ENCODE measurements around the gene AMPH.
"Not testable (repeated sequence)": the region's sequence is repeated elsewhere in the genome, so short reads cannot be mapped to it uniquely, and the experiment has no call there.

The AMPH gene

DNA sequence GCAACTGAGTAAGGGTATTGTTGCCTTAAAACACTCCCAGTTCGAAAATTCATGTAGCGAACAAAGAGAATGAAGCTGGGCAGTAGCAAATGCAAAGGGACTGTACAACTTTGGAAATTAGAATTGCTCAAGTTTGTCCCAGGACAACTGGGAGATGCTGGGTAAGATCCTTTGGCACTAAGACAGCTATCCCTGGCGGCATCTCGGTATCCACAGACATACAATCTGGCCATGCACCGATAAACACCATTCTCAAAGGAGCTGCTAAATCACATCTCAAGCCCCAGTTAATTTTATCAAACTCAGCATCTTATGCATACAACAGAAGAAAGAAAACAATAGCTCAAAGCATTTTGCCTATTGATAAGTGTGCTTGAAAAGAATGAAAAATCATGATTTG, 177.3 kb downstream of the AMPH start:
- DNase-seq, result no peak

- no peak for DNase-seq
These were observed 178.0 kb downstream of the AMPH start for GRCh38 chr7:38453168-38453567.

DNA sequence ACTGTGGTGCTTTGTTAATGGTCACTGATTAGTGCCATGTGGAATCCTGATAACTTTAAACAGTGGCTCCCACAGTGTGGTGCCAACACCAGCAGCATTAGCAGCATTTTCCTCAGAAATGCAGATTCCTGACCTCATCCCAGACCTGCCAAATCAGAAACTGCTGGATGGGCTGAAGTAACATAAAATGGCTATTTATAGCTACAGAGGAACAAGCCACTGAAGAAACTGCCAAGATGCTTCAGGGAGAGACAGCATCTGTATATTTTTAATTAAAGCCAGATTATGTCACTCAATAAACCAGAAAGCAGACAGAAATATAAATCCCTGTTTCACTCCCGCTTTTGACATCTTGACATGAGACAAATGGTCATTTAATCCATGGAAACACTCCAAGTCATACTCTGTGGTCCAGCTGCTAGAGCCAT, 178.5 kb downstream of the AMPH start:
- DNase-seq, result no peak

DNA sequence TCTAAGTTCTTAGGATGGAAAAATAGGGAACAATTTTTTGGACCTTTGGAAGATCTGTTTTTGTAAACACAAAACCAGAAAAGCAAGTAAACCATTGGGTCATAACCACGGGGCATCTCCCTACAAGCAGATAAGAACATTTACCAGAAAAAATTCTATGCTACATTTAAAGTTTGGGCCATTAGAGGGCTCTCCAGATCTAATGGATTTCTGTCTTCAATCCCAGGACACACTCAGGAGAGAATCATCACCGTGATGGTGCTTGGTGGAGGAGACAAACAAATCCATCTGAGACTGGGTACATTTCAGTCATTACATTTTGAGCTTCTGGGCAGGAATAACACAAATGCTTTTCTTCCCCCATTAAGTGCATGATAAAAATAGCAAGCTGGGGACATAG, 179.3 kb downstream of the AMPH start:
- peak; percentile 66 for DNase-seq

GRCh38 chr7:38448584-38449234, 182.5 kb downstream of the AMPH start:
- no peak for DNase-seq

GRCh38 chr7:38448054-38448453, 183.1 kb downstream of the AMPH start:
- no peak for DNase-seq

GRCh38 chr7:38438970-38439369, 192.2 kb downstream of the AMPH start:
- no peak for DNase-seq

DNA sequence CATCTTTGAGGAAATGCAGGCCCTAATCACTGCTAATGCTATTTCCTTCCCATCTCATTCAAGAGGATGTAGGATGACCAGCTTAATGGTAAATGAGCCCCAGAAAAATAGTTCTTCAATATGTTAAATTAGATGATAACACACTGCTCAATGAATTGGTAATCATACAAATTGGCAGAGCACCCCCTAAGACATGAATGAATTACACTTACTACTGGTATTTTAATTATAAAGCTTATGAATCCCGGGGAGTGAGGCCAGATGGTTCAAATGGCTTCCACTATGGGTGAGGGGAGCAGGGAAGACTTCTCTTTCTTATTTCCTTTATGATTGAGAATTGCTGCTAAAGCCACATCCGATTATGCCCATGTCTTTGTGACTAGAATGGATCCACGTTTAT, 198.5 kb downstream of the AMPH start:
- DNase-seq, result no peak

DNA sequence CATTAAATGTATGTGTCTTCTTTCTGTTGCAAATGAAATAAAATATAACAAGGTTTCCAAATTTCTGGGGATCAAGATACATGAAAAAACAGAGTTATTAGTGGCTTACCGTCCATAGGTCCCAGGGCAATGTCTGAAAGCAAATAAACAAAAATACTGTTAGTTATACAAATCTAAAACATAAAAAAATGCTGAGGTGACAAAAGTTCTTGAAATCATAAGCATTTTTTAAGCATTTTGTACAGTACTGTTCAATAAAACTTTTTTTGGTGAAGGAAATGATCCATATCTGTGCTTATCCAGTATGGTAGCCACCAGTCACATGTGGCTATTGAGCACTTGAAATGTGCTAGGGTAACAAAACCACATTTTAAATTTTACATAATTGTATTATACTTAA, 199.1 kb downstream of the AMPH start:
- no peak for DNase-seq

DNA sequence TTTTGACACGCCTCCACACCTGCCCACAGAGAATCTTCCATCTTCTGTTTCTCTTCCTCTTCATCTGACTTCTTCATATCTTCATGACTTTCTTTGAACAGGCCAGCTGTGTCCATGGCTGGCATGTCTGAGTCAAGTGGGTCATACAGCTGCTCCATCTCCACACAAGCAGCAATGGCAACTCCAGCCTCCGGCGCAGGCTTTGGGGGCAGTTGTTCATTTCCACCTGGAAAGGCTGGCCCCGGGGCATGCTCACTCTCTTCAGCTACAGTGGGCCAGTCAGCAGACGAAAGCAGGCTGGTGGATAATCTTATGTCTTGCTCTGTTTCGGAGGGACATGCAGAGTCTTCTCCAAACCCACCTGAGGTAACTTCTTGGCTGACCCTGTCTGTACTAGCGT, 202.1 kb downstream of the AMPH start:
- no peak for DNase-seq

DNA sequence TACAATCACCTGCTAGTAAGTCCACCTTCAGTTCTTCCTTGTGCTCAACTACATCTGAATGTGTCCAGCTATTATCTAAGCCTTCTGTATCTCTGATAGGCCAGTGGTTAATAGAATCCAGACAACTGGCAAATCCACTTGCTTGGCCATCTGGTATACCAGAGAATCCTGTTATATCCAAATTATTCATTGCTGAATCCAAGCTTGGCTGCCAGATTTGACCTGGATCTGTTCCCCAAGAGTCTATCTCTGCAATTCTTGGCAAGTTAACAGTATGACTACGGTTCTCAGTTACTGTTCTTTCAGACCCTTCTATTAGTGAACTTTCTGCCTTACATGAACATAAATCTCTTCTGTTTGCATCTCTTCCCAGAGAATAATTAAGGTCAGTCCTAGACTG, 203.1 kb downstream of the AMPH start:
- DNase-seq, result no peak

DNA sequence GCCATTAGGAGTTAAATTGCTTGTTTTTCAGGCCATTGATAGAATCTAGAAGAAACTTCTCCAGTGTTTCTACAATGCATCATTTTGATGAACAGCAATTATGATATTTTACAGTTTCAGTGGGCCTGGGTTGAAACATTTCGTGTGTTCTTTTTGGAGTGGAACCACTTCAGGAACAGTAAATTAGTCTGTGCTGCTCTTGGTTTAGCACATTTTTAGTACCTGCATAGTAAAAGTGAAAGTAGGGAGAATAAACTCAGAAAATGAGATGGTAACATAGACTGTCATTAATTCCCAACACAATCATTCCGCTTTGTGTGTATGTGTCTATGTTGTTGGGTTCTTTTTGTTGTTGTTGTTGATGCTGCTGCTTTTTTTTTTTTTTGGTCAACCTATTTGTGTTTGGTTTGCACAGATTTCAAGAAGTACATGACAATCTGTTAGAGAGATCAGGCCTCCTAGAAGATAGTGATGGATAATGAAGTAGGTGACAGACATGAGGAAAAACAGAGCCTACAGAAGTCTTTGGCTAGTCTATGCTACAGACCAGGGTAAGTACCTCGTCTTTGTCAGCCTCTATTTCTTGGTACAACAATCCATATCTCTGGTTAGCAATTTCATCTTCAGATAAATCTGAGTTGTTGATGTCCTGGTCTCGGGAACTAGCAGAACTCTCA, 203.8 kb downstream of the AMPH start:
- no peak for DNase-seq

DNA sequence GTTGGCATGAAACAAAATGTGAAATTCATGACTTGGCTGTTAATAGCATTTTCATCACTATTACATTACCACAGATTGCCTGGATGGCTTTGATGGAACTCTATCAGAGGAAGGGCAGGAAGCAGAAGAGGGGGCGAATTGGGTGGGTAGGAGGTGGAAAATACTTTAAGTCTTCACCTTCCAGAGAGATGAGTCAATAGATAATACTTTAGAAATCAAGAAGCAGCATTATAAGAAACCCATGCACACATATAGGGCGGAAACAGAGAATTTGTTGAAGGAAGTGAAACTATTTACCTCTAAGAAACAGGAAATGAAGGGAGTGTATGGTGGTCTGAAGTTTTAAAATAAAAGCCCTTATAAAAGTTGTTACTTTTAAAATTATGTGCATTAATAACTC, 205.7 kb downstream of the AMPH start:
- no peak for DNase-seq

- no peak for DNase-seq
These were observed 206.3 kb downstream of the AMPH start for GRCh38 chr7:38424750-38425463.

DNA sequence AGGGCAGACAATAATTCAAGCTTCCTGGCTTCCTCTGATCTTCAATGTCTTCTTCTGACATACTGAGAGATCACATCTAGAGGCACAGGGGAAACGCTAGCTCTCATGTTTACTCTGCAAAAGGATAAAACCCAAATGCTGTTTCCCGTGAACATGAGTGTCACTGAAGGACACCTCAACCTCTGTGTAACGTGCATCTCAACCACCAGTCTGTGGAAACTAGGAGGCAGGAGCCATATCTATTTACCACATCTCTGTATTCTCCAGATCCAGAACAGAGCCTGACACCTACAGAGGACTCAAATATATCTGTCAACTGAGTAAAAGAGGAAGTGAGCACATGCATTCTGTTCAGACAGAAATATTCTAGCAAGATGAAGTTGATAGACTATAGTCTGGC, 217.4 kb downstream of the AMPH start:
- no peak for DNase-seq

- DNase-seq, result peak; percentile 12
These were observed 219.8 kb downstream of the AMPH start for GRCh38 chr7:38411404-38411803.

DNA sequence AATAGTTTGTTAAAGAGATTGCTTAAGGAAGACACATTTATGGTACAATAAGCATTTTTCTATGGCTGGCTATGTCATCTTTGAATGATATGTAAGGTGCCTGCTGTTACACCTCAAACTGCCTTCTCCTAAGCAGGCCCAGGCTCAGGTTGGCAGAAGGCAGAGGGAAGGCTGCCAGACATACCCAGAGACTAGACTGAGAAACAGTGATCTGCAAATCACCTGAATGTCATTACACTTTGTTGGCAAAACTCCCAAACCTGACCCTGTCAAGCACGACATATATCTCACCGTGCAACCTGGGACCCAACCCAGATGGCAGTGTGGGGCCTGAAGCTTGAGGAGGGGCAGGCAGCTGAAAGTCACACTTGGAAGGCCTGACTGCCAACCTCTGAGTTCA, 221.1 kb downstream of the AMPH start:
- peak; percentile 58 for DNase-seq

DNA sequence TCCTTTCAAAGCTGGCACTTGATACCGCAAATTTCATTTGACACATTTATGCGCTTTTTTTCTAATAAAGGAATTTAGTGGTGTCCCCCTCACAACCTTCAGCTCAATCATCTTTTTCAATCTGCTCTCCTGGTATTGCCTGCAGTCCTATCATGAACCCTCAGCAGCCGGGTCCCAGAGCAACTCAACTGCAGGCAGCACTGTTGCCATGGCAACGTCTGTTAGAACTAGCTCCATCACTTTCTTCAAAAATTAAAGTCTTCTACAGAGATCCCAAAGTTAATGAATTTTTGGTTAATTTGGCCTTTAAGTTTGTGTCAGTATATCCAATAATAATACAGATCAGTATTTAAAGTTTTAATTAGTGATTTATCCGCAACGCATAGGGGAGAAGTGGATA, 221.6 kb downstream of the AMPH start:
- DNase-seq, result no peak

DNA sequence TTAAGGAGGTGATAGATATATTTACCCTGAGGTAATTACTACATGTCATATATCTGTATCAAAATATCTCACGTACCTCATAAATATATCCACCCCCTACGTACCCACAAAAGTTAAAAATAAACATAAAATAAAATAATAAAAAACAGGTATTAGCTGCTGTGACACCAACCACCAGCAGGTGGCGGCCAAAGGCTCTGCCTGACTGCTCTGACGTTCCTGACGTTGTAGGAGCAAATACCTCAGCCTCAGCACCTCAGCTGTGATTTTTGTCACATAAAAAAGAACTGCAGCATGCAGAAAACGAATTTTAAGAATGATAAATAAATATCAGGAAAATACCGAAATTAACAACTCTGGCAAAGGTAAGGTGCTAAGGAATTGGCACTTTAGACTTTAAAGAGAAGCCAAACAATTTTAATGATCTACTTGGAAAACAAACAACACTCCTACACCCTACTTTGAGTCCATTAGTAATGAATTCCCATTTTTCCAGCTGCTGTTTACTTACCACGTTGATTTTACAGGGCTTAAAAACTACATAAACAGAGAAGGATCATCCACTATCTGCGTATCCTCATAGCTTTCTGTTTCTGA, 232.3 kb downstream of the AMPH start:
- DNase-seq, result peak; percentile 46

- DNase-seq, result no peak
These were observed 234.3 kb downstream of the AMPH start for GRCh38 chr7:38396852-38397251.

- DNase-seq, result not testable (repeated sequence)
These were observed 235.1 kb downstream of the AMPH start for GRCh38 chr7:38395921-38396552.

- DNase-seq, result no peak
These were observed 236.5 kb downstream of the AMPH start for GRCh38 chr7:38394660-38395059.

- DNase-seq, result no peak
These were observed 237.3 kb downstream of the AMPH start for GRCh38 chr7:38393874-38394273.
